Esophagus muscularis mucosa (tissue), 4 donors: Measurements from ENCODE around the gene GRIA4. TPM values are rescaled to one million over a fixed set of nuclear protein-coding genes. Genes with fewer than 3 reads are reported as not detected.

Source experiments
- DNase-seq: peaks from one replicate; pipeline ENCODE4 v3.0.0-alpha.2; 2017; ENCODE audit errors: extremely low spot score
- H3K27ac ChIP-seq, 4 donors: fragments of 200-600 bp; sonication (generic); replicated peaks in 1 of 4; 1 replicate in 3 of 4; 2 replicates in 1 of 4; pipeline ENCODE4 v1.5.1; 2016 to 2019; ENCODE audit warnings: mild to moderate bottlenecking in 1 of 4
- H3K27me3 ChIP-seq, 4 donors: fragments of 200-600 bp; sonication (generic); one replicate each; pipeline versions ENCODE4 v1.5.1 to v1.6.0; 2016 to 2019
- H3K36me3 ChIP-seq, 4 donors: fragments of 200-600 bp; sonication (generic); one replicate each; pipeline ENCODE4 v1.5.1; 2016 to 2019
- H3K4me1 ChIP-seq, 4 donors: fragments of 200-600 bp; sonication (generic); one replicate each; pipeline ENCODE4 v1.5.1; 2016 to 2019
- H3K4me3 ChIP-seq, 4 donors: fragments of 200-600 bp; sonication (generic); 1 replicate in 2 of 4; 2 replicates in 2 of 4; pipeline ENCODE4 v1.5.1; 2016 to 2019; ENCODE audit warnings: mild to moderate bottlenecking in 4 of 4, moderate library complexity in 1 of 4
- H3K9me3 ChIP-seq, 4 donors: fragments of 200-600 bp; sonication (generic); 1 replicate in 3 of 4; 2 replicates in 1 of 4; pipeline ENCODE4 v1.5.1; 2016 to 2019
- CTCF ChIP-seq, 3 experiments: fragments of 200-600 bp in 2 of 3; fragments of 450-650 bp in 1 of 3; sonication (generic) in 2 of 3; IDR thresholded peaks; one replicate each; pipeline ENCODE4 v1.5.1; 2017 to 2019; ENCODE audit warnings: antibody characterized with exemption in 3 of 3, mild to moderate bottlenecking in 2 of 3, moderate library complexity in 1 of 3
- EP300 ChIP-seq: sonication (generic); formaldehyde crosslinking; IDR thresholded peaks from one replicate; pipeline ENCODE4 v1.6.1; 2017; ENCODE audit warnings: antibody characterized with exemption
- POLR2A ChIP-seq: fragments of 450-650 bp; IDR thresholded peaks from one replicate; pipeline ENCODE4 v1.6.1; 2017; ENCODE audit warnings: antibody characterized with exemption, moderate library complexity, mild to moderate bottlenecking, low read depth
- POLR2AphosphoS5 ChIP-seq, 2 donors: sonication (generic); formaldehyde crosslinking; IDR thresholded peaks; one replicate each; pipeline ENCODE4 v1.6.1; 2017; ENCODE audit warnings: antibody characterized with exemption in 2 of 2
- WGBS: methylation state at CpG from one replicate; pipeline ENCODE4 v1.1.5; 2018; 5-methylcytosine and 5-hydroxymethylcytosine counted together
- intact Hi-C: fragments of 100-400 bp; cut with DNase I; formaldehyde crosslinking; loops from one replicate; pipeline ENCODE4 v1.15.1; 2023
- total RNA-seq, 4 donors: library from RNA; depleted of rRNA; stranded (reverse); fragments of >200 nt; gene quantifications; one replicate each; pipeline versions ENCODE4 v1.1.0 to v1.2.1, GENCODE V29; 2016

The GRIA4 gene
- total RNA-seq, 4 donors from 2014 or later, result 0.33 TPM; not detected in 3

- no peak for DNase-seq
- TF ChIP-seq POLR2AphosphoS5 (IDR thresholded peaks at IDR 0.05) (no peak), POLR2A (no peak), CTCF (IDR thresholded peaks at IDR 0.05) (no peak)
- intact Hi-C loops, result no loop called here
- H3K27ac ChIP-seq, result no peak overlapping the region
- H3K36me3 ChIP-seq, result no peaks in the 10 kb centered on the region
- peaks cover 0 to 5% (median 0%) of the 10 kb centered on the region in 4 donors for H3K4me1 ChIP-seq
- no peak overlapping the region for H3K4me3 ChIP-seq
- H3K27me3 ChIP-seq, result no peaks in the 10 kb centered on the region
- H3K9me3 ChIP-seq, result no peaks in the 10 kb centered on the region
- WGBS, result 89% methylated on average over 2 of the region's 2 CpGs
Observed at GRCh38 chr11:105986554-105986953, 376.7 kb downstream of the GRIA4 start.

- no peak overlapping the region for H3K27ac ChIP-seq
- H3K27me3 ChIP-seq, result no peaks in the 10 kb centered on the region
- peaks cover 0 to 5% (median 0%) of the 10 kb centered on the region in 4 donors for H3K4me1 ChIP-seq
- H3K9me3 ChIP-seq, result peaks cover 0 to 2% (median 0%) of the 10 kb centered on the region in 4 donors
- no peak for DNase-seq
- H3K4me3 ChIP-seq, result no peak overlapping the region
- TF ChIP-seq EP300 (no peak), POLR2A (no peak), CTCF (IDR thresholded peaks at IDR 0.05) (no peak), POLR2AphosphoS5 (IDR thresholded peaks at IDR 0.05) (no peak)
- no peaks in the 10 kb centered on the region for H3K36me3 ChIP-seq
- intact Hi-C loops, result no loop called here
- WGBS, result 95% methylated on average over 3 of the region's 3 CpGs
Observed at GRCh38 chr11:105988197-105988596, 378.3 kb downstream of the GRIA4 start.

GRCh38 chr11:105989124-105989523 lies 379.3 kb downstream of the GRIA4 start:
- H3K9me3 ChIP-seq, result peaks cover 0 to 10% (median 0%) of the 10 kb centered on the region in 4 donors
- peaks cover 0 to 3% (median under 1%) of the 10 kb centered on the region in 4 donors for H3K36me3 ChIP-seq
- no peak overlapping the region for H3K4me3 ChIP-seq
- 91% methylated on average over 2 of the region's 2 CpGs for WGBS
- intact Hi-C loops, result no loop called here
- peaks cover 0 to 5% (median 0%) of the 10 kb centered on the region in 4 donors for H3K4me1 ChIP-seq
- H3K27ac ChIP-seq, result no peak overlapping the region
- no peaks in the 10 kb centered on the region for H3K27me3 ChIP-seq
- DNase-seq, result no peak
- no peak for TF ChIP-seq CTCF (IDR thresholded peaks at IDR 0.05)
- no peak for TF ChIP-seq POLR2AphosphoS5 (IDR thresholded peaks at IDR 0.05)
- TF ChIP-seq EP300, result no peak
- TF ChIP-seq POLR2A, result no peak

- TF ChIP-seq POLR2A (no peak), CTCF (IDR thresholded peaks at IDR 0.05) (no peak), EP300 (no peak), POLR2AphosphoS5 (IDR thresholded peaks at IDR 0.05) (no peak)
- H3K27me3 ChIP-seq, result no peaks in the 10 kb centered on the region
- no peak overlapping the region for H3K4me3 ChIP-seq
- peaks cover 0 to 10% (median 0%) of the 10 kb centered on the region in 4 donors for H3K9me3 ChIP-seq
- no peak overlapping the region for H3K27ac ChIP-seq
- 97% methylated on average over 4 of the region's 4 CpGs for WGBS
- intact Hi-C loops, result no loop called here
- no peak for DNase-seq
- H3K36me3 ChIP-seq, result peaks cover 0 to 28% (median 20%) of the 10 kb centered on the region in 4 donors
- peaks cover 0 to 5% (median 0%) of the 10 kb centered on the region in 4 donors for H3K4me1 ChIP-seq
Observed at GRCh38 chr11:105991888-105992287, 382.0 kb downstream of the GRIA4 start.
